PC-9 (cell line): ENCODE measurements around the gene IFI44L. TPM values are rescaled to one million over a fixed set of nuclear protein-coding genes. Genes with fewer than 3 reads are reported as not detected.

Experiments
- BruUV-seq: library from RNA; stranded (reverse); fragments of 400-500 nt; replicated peaks from 2 replicates; lab custom pipeline; 2021; lab: Mats Ljungman, UMichigan
- CTCF ChIA-PET: fragments of 300-600 bp; sonication (Branson Sonifier 250); formaldehyde crosslinking; loops from one replicate; lab custom pipeline; 2022; ENCODE audit warnings: antibody characterized with exemption; lab: Charles Lee
- POLR2A ChIA-PET: fragments of 300-600 bp; sonication (Branson Sonifier 250); formaldehyde crosslinking; loops from one replicate; lab custom pipeline; 2022; ENCODE audit warnings: antibody characterized with exemption; ENCODE audit not compliant: unreplicated experiment; lab: Charles Lee
- DNase-seq, 2 experiments: peaks; one replicate each; pipeline versions ENCODE4 v3.0.0 to v3.0.0-alpha.2; 2015 to 2022; ENCODE audit warnings: mixed read lengths in 1 of 2
- H2AFZ ChIP-seq: fragments of 200-600 bp; sonication (generic); 2 replicates; pipeline ENCODE4 v1.8.1; 2017; ENCODE audit warnings: antibody characterized with exemption
- H3F3A ChIP-seq: fragments of 200-600 bp; sonication (generic); 2 replicates; pipeline ENCODE4 v1.8.1; 2017; ENCODE audit warnings: antibody characterized with exemption, mild to moderate bottlenecking, low read depth; ENCODE audit not compliant: insufficient read depth
- H3K27ac ChIP-seq: fragments of 200-600 bp; sonication (generic); 2 replicates; pipeline ENCODE4 v1.6.1; 2016; ENCODE audit warnings: mixed run types
- H3K27me3 ChIP-seq: fragments of 200-600 bp; sonication (generic); 2 replicates; pipeline ENCODE4 v1.6.1; 2016; ENCODE audit warnings: low read depth, mixed run types; ENCODE audit not compliant: insufficient read depth
- H3K36me3 ChIP-seq: fragments of 200-600 bp; sonication (generic); 2 replicates; pipeline ENCODE4 v1.6.1; 2016; ENCODE audit warnings: low read depth, mixed run types
- H3K4me1 ChIP-seq: fragments of 200-600 bp; sonication (generic); replicated peaks from 2 replicates; pipeline ENCODE4 v1.6.1; 2016; ENCODE audit warnings: mixed run types; ENCODE audit not compliant: insufficient read depth
- H3K4me2 ChIP-seq: fragments of 200-600 bp; sonication (generic); 2 replicates; pipeline ENCODE4 v1.6.1; 2017; ENCODE audit warnings: mixed run types
- H3K4me3 ChIP-seq: fragments of 200-600 bp; sonication (generic); 2 replicates; pipeline ENCODE4 v1.6.1; 2016; ENCODE audit warnings: mixed run types
- H3K79me2 ChIP-seq: fragments of 200-600 bp; sonication (generic); 2 replicates; pipeline ENCODE4 v1.6.1; 2017; ENCODE audit warnings: low read depth, mixed run types
- H3K9me2 ChIP-seq: fragments of 200-600 bp; sonication (generic); 2 replicates; pipeline ENCODE4 v1.8.1; 2017; ENCODE audit warnings: mild to moderate bottlenecking; ENCODE audit not compliant: insufficient read depth
- H3K9me3 ChIP-seq: fragments of 200-600 bp; sonication (generic); 2 replicates; pipeline ENCODE4 v1.8.1; 2016; ENCODE audit warnings: low read depth; ENCODE audit not compliant: insufficient read depth
- H4K20me1 ChIP-seq: fragments of 200-600 bp; sonication (generic); 2 replicates; pipeline ENCODE4 v1.8.1; 2017; ENCODE audit not compliant: insufficient read depth
- CTCF ChIP-seq: fragments of 200-600 bp; sonication (generic); conservative IDR thresholded peaks from 2 replicates; pipeline ENCODE4 v1.6.1; 2017; ENCODE audit warnings: mixed run types, antibody characterized with exemption, mild to moderate bottlenecking, moderate library complexity
- EZH2 ChIP-seq: fragments of 200-600 bp; sonication (generic); IDR thresholded peaks from 2 replicates; pipeline ENCODE4 v1.8.0; 2017; ENCODE audit warnings: antibody characterized with exemption, low read depth
- intact Hi-C: fragments of 100-400 bp; cut with micrococcal nuclease; formaldehyde crosslinking; loops from one replicate; pipeline ENCODE4 v1.10.0; 2022; ENCODE audit not compliant: unreplicated experiment
- total RNA-seq: library from RNA; stranded (reverse); gene quantifications from 2 replicates; pipeline ENCODE4 v1.2.3, GENCODE V29; 2021

The IFI44L gene
- total RNA-seq, 1 experiment from 2014 or later, result 0.70 TPM

- H3K79me2 ChIP-seq, result no peaks in the 10 kb centered on the region
- no peak overlapping the region for H3K27ac ChIP-seq
- H3F3A ChIP-seq, result peaks cover 14% of the 10 kb centered on the region; the same call in 1 of the 2 replicates
- CTCF ChIA-PET, result interaction anchor here (0.7 kb wide), 1 partner anchor 11 kb away, joined by 3 read pairs; no protein-coding TSS in a partner anchor
- no peaks in the 10 kb centered on the region for H3K27me3 ChIP-seq
- H3K36me3 ChIP-seq, result no peaks in the 10 kb centered on the region
- no peak overlapping the region for H3K4me3 ChIP-seq
- H3K4me1 ChIP-seq, result peaks cover 18% of the 10 kb centered on the region
- no peaks in the 10 kb centered on the region for H4K20me1 ChIP-seq
- H2AFZ ChIP-seq, result no peak overlapping the region
- no peak for TF ChIP-seq EZH2
- no peak for TF ChIP-seq CTCF
- intact Hi-C loops, result no loop called here
- POLR2A ChIA-PET, result no interaction called here
- no peak for DNase-seq
- no peaks in the 10 kb centered on the region for H3K9me3 ChIP-seq
- no TSS peak for BruUV-seq
- no peaks in the 10 kb centered on the region for H3K9me2 ChIP-seq
- no peak overlapping the region for H3K4me2 ChIP-seq
Measured at GRCh38 chr1:78624035-78624434, 3.8 kb downstream of the IFI44L start.

- CTCF ChIA-PET, result interaction anchor here (0.5 kb wide), 1 partner anchor 496 kb away, joined by 3 read pairs; no protein-coding TSS in a partner anchor
- Histone ChIP-seq H4K20me1 (no peaks in the 10 kb centered on the region), H3F3A (no peaks in the 10 kb centered on the region), H3K79me2 (no peaks in the 10 kb centered on the region), H3K9me2 (no peaks in the 10 kb centered on the region), H3K36me3 (no peaks in the 10 kb centered on the region), H3K4me1 (0 out of 2 replicates have a peak, but pooled peaks cover 6% of the 10 kb centered on the region), H3K27ac (no peak overlapping the region), H3K27me3 (no peaks in the 10 kb centered on the region), H2AFZ (no peak overlapping the region), H3K4me2 (no peak overlapping the region), H3K9me3 (no peaks in the 10 kb centered on the region), H3K4me3 (no peak overlapping the region)
- no TSS peak for BruUV-seq
- DNase-seq, result no peak
- intact Hi-C loops, result no loop called here
- no peak for TF ChIP-seq EZH2
- no peak for TF ChIP-seq CTCF
- POLR2A ChIA-PET, result no interaction called here
Measured at GRCh38 chr1:78627321-78627720, 7.1 kb downstream of the IFI44L start.

- BruUV-seq, result no TSS peak
- Histone ChIP-seq H3K36me3 (no peaks in the 10 kb centered on the region), H4K20me1 (no peaks in the 10 kb centered on the region), H3K27me3 (no peaks in the 10 kb centered on the region), H3F3A (no peaks in the 10 kb centered on the region), H3K9me3 (no peaks in the 10 kb centered on the region), H3K27ac (no peak overlapping the region), H3K79me2 (no peaks in the 10 kb centered on the region), H3K4me2 (no peak overlapping the region), H3K4me1 (0 out of 2 replicates have a peak, but pooled peaks cover 6% of the 10 kb centered on the region), H3K9me2 (no peaks in the 10 kb centered on the region), H2AFZ (no peak overlapping the region; the same call in 1 of the 2 replicates), H3K4me3 (no peak overlapping the region)
- CTCF ChIA-PET, result no interaction called here
- TF ChIP-seq CTCF (no peak), EZH2 (no peak)
- POLR2A ChIA-PET, result no interaction called here
- intact Hi-C loops, result no loop called here
- no peak for DNase-seq
Measured at GRCh38 chr1:78630600-78630999, 10.4 kb downstream of the IFI44L start.
